GM18868 (cell line): ENCODE results near the gene SMTNL2.
"Not testable (repeated sequence)": the region's sequence is repeated elsewhere in the genome, so short reads cannot be mapped to it uniquely, and the experiment has no call there.

ENCODE experiments used
- ATAC-seq: cut with Tn5 transposase; IDR thresholded peaks from one replicate; pipeline ENCODE4 v1.9.1; 2021; ENCODE audit warnings: mild to moderate bottlenecking, moderate library complexity; ENCODE audit not compliant: unreplicated experiment

Gene SMTNL2

DNA sequence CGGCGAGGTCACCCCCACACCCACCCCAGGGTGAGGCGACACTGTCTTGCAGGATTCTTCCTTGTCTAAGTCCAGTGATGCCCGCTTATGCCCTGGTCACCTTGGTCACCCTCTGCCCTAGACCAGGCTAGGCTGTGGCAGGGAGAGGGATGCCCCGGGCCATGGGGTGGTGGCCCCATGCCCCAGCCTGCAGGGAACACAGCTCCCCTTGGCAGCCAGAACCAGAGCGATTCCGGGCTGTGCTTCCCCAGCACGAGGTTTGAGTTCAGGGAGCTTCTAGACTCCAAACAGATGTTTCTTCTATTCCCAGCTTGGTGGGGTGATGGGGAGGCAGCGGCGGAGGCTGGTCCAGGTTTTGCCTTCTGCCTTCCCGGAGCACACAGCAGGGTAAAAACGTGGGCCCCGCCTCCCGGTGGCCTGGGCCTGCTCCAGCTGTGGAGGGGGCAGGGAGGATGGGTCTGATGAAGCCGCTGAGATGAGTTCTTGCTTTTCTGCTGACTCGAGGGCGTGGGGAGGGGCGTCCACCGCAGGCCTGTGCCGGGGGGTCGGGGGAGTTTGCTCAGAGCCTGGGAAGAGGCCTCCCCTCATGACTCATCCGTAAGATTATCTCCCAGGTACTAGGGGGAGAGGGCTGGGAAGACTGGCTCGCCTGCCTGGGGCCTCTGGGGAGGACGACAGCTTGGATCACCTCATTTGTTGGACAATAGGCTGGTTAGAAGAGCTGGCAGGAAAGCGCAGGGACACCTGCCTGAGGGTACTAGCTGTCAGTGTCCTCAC lies 15.4 kb downstream of the SMTNL2 start:
- no peak for ATAC-seq

- no peak for ATAC-seq
These were observed 16.2 kb downstream of the SMTNL2 start for GRCh38 chr17:4600563-4600962.

DNA sequence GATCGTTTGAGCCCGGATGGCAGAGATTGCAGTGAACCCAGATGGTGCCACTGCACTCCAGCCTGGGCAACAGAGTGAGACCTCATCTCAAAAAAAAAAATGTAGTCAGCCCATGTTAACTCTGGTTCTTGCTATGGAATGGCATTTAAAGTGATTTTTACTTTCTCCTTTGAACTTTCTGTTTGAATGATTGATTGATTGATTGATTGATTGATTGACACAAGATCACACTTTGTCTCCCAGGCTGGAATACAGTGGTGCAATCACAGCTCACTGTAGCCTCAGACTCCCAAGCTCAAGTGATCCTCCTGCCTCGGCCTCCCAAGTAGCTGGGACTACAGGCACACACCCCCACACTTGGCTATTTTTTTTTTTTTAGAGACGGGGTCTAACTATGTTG lies 17.0 kb downstream of the SMTNL2 start:
- ATAC-seq: no peak

DNA sequence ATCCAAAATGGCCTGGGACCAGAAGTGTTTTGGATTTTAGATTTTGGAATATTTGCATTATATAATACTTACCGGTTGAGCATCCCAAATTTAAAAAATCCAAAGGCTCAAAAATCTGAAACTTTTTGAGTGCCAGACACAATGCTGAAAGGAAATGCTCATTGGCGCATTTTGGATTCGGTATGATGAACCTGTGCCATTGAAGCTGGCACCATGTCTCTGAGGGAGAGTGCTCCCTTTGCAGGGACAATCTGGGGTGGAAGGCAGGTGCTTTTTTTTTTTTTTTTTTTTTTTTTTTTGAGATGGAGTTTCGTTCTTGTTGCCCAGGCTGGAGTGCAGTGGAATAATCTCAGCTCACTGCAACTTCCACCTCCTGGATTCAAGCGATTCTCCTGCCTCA lies 17.7 kb downstream of the SMTNL2 start:
- no peak for ATAC-seq

GRCh38 chr17:4604111-4604644 lies 19.8 kb downstream of the SMTNL2 start:
- no peak for ATAC-seq

DNA sequence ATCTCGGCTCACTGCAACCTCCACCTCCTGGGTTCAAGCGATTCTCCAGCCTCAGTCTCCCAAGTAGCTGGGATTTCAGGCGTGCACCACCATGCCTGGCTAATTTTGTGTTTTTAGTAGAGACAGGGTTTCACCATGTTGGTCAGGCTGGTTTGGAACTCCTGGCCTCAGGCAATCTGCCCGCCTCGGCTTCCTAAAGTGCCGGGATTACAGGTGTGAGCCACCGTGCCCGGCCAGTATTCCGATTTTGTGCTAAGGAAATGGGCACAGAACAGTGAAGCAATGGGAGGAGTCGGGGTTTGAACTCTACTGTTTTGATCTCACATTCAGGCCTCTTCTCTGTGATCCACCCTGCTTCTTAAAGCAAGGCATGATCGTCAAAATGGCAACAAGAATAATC lies 20.4 kb downstream of the SMTNL2 start:
- ATAC-seq: not testable (repeated sequence)

- ATAC-seq: no peak
These were observed 21.5 kb downstream of the SMTNL2 start for GRCh38 chr17:4605826-4606225.

- ATAC-seq: no peak
These were observed 23.0 kb downstream of the SMTNL2 start for GRCh38 chr17:4607261-4607741.

DNA sequence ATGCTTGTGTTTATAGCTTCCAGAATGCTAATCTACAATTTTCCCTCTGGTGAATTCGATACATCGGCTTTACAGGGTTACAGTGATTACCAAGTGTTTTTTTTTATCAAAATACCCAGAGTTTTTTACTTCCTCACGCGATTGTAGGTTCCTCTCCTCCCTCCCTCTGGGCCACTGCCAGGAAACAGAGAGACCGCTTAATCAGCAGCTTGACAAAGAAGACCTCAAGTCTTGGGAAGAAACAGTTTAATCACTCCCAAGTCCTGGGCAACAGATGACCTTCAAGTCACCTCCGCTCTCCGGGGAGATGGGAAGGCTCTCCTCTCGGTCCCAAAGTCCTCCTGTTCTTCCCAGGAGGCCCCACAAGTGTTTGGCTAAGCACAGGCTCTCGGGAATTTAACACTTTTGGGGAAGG lies 23.5 kb downstream of the SMTNL2 start:
- no peak for ATAC-seq

DNA sequence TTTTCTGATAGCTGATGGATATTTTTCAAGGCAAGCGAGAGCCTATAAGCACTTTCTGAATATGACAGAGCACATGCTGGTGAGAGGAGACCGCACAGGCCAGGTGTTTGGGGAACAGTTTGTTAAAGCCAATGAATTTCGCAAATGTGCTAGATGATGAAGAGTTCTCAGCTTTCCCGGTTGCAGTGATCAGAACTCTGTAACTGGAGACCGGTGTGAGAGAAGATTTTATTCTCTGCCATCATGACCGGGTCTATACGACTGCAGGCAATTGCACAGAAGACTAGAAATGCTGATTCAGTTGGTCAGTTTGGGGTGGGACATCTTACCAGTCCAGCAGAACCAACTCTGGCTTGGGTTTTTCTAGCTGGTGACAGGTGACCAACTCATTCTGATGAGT lies 25.4 kb downstream of the SMTNL2 start:
- ATAC-seq: no peak

- no peak for ATAC-seq
These were observed 25.8 kb downstream of the SMTNL2 start for GRCh38 chr17:4610162-4610561.

- no peak for ATAC-seq
These were observed 26.3 kb downstream of the SMTNL2 start for GRCh38 chr17:4610656-4611055.

DNA sequence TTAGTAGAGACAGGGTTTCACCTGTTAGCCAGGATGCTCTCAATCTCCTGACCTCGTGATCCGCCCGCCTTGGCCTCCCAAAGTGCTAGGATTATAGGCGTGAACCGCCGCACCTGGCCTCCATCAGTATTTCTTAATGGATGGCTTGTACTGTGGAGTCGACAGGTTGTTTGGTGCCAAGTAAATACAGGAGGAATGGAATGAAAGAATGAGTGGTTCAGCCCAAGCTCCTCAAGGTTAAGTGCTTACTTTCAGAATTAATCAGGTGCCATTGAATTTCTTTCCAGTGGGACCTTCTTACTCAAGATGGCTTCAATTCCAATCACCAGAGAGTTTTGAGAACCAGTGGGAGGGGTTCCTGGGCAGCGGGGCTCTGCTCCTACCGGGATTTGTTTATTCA lies 32.1 kb downstream of the SMTNL2 start:
- ATAC-seq: no peak

DNA sequence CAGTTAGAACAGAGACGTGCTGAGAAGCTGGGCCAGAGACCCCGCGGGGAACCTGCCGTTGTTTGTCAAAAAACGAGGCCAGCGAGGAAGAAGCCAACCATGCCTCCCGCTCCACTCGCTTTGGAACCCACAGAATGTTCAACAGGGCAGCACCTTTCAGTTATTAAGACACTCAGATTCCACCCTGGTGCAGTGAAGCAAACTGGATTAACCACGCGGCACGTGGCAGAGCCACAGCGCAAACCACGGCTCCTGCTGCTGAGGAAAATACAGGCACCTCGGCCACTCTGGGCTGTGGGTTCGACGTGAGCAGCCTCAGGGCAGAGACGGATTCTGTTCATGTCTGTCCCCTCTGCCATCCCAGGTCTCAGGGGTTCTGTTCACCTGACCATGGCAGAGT lies 32.8 kb downstream of the SMTNL2 start:
- no peak for ATAC-seq

GRCh38 chr17:4617590-4618351 lies 33.4 kb downstream of the SMTNL2 start:
- no peak for ATAC-seq

GRCh38 chr17:4620531-4621101 lies 36.3 kb downstream of the SMTNL2 start:
- no peak for ATAC-seq

DNA sequence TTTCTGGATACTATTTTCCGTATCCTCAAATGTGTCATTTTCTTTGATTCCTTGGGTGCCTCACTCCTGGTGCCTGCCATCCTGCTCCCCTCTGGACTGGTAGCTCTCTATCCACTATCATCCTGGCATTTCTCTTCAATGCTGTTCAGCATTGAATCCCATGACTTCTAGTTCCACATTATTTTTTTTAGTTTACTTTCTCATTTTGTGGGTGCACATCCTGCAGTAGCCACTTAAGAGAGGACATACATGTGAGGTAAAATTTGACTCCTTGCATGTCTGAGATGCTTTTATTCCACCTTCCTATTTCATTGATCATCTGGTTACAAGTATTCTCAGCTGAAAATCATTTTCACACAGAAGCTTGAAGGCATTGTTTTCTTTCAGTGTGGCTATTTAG lies 38.0 kb downstream of the SMTNL2 start:
- ATAC-seq: no peak

DNA sequence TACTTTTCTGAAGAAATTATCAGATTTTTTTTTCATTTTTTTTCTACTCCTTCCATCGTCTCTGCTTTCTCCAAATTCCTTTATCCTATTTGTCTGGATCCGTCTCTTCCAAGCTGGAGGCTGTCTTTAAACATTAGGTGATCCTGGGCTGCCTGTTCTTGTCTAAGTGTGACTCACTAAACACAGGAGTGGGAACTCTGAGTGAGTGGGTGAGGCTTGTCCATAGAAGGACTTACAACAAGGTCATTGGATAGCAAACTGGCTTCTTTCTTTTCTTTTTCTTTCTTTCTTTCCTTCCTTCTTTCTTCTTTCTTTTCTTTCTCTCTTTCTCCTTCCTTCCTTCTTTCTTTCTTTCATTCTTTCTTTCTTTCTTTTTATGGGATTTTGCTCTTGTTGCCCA lies 38.9 kb downstream of the SMTNL2 start:
- ATAC-seq: no peak

GRCh38 chr17:4624451-4624911 lies 40.2 kb downstream of the SMTNL2 start:
- not testable (repeated sequence) for ATAC-seq

GRCh38 chr17:4625181-4625617 lies 40.9 kb downstream of the SMTNL2 start:
- ATAC-seq: no peak

- no peak for ATAC-seq
These were observed 42.5 kb downstream of the SMTNL2 start for GRCh38 chr17:4626734-4627256.
